ENCODE results near the gene A3GALT2.

DNA sequence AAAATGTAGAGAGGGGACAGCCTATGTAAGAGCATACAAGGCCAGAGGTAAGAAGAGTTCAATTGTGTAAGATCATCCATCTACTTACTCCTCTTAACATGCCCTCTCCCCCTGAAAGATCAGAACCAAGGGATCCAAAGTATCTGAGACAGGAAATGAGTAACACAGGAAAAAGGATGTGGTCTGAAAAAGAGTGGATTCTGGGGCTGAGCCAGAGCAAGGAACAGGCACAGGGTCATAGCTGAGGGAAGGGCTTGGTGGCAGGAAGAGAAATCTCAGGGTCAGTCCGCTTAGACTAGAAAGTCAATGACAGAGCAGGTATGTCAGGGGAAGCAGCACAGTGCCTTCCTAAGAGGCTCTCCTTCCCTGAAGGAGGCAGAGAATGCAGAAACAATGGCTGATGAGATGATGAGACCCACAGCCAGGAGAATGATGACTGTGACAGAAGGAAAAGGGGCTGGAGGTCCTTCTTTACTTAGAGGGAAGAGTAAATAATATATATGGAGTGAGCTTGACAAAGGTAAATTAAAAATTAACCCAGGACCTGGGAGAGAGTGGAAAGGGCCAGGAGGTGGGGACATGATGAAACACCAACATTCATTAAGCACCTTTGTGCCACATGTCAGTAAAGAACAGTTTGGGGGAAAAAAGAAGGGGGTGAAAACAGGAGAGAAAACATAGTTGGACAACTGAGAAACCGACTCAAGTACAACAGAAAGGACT is 26.2 kb upstream of the A3GALT2 start:
- TF ChIP-seq, protein P1, sequence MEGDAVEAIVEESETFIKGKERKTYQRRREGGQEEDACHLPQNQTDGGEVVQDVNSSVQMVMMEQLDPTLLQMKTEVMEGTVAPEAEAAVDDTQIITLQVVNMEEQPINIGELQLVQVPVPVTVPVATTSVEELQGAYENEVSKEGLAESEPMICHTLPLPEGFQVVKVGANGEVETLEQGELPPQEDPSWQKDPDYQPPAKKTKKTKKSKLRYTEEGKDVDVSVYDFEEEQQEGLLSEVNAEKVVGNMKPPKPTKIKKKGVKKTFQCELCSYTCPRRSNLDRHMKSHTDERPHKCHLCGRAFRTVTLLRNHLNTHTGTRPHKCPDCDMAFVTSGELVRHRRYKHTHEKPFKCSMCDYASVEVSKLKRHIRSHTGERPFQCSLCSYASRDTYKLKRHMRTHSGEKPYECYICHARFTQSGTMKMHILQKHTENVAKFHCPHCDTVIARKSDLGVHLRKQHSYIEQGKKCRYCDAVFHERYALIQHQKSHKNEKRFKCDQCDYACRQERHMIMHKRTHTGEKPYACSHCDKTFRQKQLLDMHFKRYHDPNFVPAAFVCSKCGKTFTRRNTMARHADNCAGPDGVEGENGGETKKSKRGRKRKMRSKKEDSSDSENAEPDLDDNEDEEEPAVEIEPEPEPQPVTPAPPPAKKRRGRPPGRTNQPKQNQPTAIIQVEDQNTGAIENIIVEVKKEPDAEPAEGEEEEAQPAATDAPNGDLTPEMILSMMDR (IDR thresholded peaks at IDR 0.05): no peak
- TF ChIP-seq EZH2phosphoT487 (IDR thresholded peaks at IDR 0.05) (no peak), EZH2 (IDR thresholded peaks at IDR 0.05) (no peak)
